Osteoblast (primary cell): ENCODE measurements around the gene CA11. TPM values are rescaled to one million over a fixed set of nuclear protein-coding genes. Genes with fewer than 3 reads are reported as not detected.

ENCODE experiments used
- DNase-seq: peaks from one replicate; pipeline ENCODE4 v3.0.0; 2011; ENCODE audit warnings: low spot score, mixed read lengths; ENCODE audit not compliant: insufficient read length; ENCODE audit errors: missing footprints
- H2AFZ ChIP-seq: 2 replicates; pipeline ENCODE4 v1.6.0; 2011; ENCODE audit warnings: mild to moderate bottlenecking, low read length
- H3K27ac ChIP-seq: 2 replicates; pipeline ENCODE4 v1.5.1; 2011; ENCODE audit warnings: mild to moderate bottlenecking, low read depth, low read length, moderate library complexity
- H3K27me3 ChIP-seq: 2 replicates; pipeline ENCODE4 v1.6.0; 2012; ENCODE audit warnings: mild to moderate bottlenecking, control low read depth, inconsistent platforms, low read length, moderate library complexity; ENCODE audit not compliant: insufficient read depth
- H3K36me3 ChIP-seq: 2 replicates; pipeline ENCODE4 v1.5.1; 2011; ENCODE audit warnings: mild to moderate bottlenecking, low read length, control low read depth, moderate library complexity; ENCODE audit not compliant: insufficient read depth
- H3K4me1 ChIP-seq: 2 replicates; pipeline ENCODE4 v1.5.1; 2011; ENCODE audit warnings: mild to moderate bottlenecking, low read length, control low read depth, moderate library complexity; ENCODE audit not compliant: insufficient read depth
- H3K4me2 ChIP-seq: 2 replicates; pipeline ENCODE4 v1.6.0; 2011; ENCODE audit warnings: mild to moderate bottlenecking, low read length; ENCODE audit not compliant: insufficient read depth
- H3K4me3 ChIP-seq: fragments of 200-600 bp; sonication (generic); 3 replicates; pipeline ENCODE4 v1.5.1; 2012; ENCODE audit warnings: mild to moderate bottlenecking, low read length, inconsistent platforms; ENCODE audit not compliant: insufficient read depth
- H3K79me2 ChIP-seq: 2 replicates; pipeline ENCODE4 v1.6.0; 2012; ENCODE audit warnings: mild to moderate bottlenecking, low read length, control low read depth, inconsistent platforms; ENCODE audit not compliant: insufficient read depth
- H3K9me3 ChIP-seq: 2 replicates; pipeline ENCODE4 v1.5.1; 2011; ENCODE audit warnings: low read depth, low read length, control low read depth
- H4K20me1 ChIP-seq: 2 replicates; pipeline ENCODE4 v1.6.0; 2012; ENCODE audit warnings: mild to moderate bottlenecking, low read length, control low read depth; ENCODE audit not compliant: insufficient read depth
- CTCF ChIP-seq: IDR thresholded peaks from 2 replicates; pipeline ENCODE4 v1.5.1; 2011; ENCODE audit warnings: mild to moderate bottlenecking, low read depth, low read length, moderate library complexity; ENCODE audit errors: extremely low read depth
- total RNA-seq: library from RNA; depleted of rRNA; stranded (reverse); fragments of >200 nt; gene quantifications from 2 replicates; pipeline ENCODE4 v1.2.3, GENCODE V29; 2012

The CA11 gene
- total RNA-seq, 1 donor, result 1.8 TPM

GRCh38 chr19:48591021-48591420 is 55.0 kb downstream of the CA11 start:
- H3K79me2 ChIP-seq, result no peaks in the 10 kb centered on the region
- no peaks in the 10 kb centered on the region for H3K9me3 ChIP-seq
- peak; percentile 58 for DNase-seq
- H3K36me3 ChIP-seq, result no peaks in the 10 kb centered on the region
- no peak overlapping the region for H2AFZ ChIP-seq
- TF ChIP-seq CTCF, result peak; percentile 16
- no peaks in the 10 kb centered on the region for H4K20me1 ChIP-seq
- no peak overlapping the region for H3K4me2 ChIP-seq
- no peak overlapping the region for H3K4me3 ChIP-seq
- no peaks in the 10 kb centered on the region for H3K27me3 ChIP-seq
- peaks cover 5% of the 10 kb centered on the region for H3K4me1 ChIP-seq
- no peak overlapping the region for H3K27ac ChIP-seq

GRCh38 chr19:48588670-48589401 is 57.2 kb downstream of the CA11 start:
- Histone ChIP-seq H4K20me1 (no peaks in the 10 kb centered on the region), H3K4me2 (peak overlapping the region; percentile 86), H3K4me1 (peaks cover 10% of the 10 kb centered on the region), H3K9me3 (no peaks in the 10 kb centered on the region), H3K36me3 (no peaks in the 10 kb centered on the region), H3K4me3 (peak overlapping the region; percentile 66), H3K79me2 (no peaks in the 10 kb centered on the region), H2AFZ (peak overlapping the region; percentile 80), H3K27ac (no peak overlapping the region), H3K27me3 (no peaks in the 10 kb centered on the region)
- peak; percentile 88 for TF ChIP-seq CTCF
- DNase-seq, result peak; percentile 97

Other genes starting within 250 kb of the CA11 start
- 23.3 and 25.0 TPM in 2 replicates for gene GRWD1, start 200.2 kb downstream of the CA11 start, total RNA-seq
- 0.59 and 0.72 TPM in 2 replicates for gene KCNJ14, start 190.6 kb downstream of the CA11 start, total RNA-seq
- 63.6 and 66.2 TPM in 2 replicates for gene CYTH2, start 176.8 kb downstream of the CA11 start, total RNA-seq
- gene LMTK3, start 134.4 kb downstream of the CA11 start, total RNA-seq, result not detected in 2 replicates
- under 0.01 TPM in 1 of 2 replicates, not detected in the other for gene SULT2B1, start 94.0 kb downstream of the CA11 start, total RNA-seq
- not detected in 2 replicates for gene SPACA4, start 39.4 kb downstream of the CA11 start, total RNA-seq
- gene FAM83E, start 31.1 kb downstream of the CA11 start, total RNA-seq, result 0.29 TPM in 1 of 2 replicates, not detected in the other
- gene RPL18, start 27.0 kb downstream of the CA11 start, total RNA-seq, result 1,357 and 1,526 TPM in 2 replicates
- gene SPHK2, start 26.7 kb downstream of the CA11 start, total RNA-seq, result 13.0 and 13.3 TPM in 2 replicates
- 14.5 and 18.3 TPM in 2 replicates for gene DBP, start 8.8 kb downstream of the CA11 start, total RNA-seq
- gene NTN5, start 26.8 kb upstream of the CA11 start, total RNA-seq, result under 0.01 and 0.29 TPM in 2 replicates
- not detected in 2 replicates for gene FUT2, start 49.8 kb upstream of the CA11 start, total RNA-seq
- 0.36 and 0.59 TPM in 2 replicates for gene MAMSTR, start 73.5 kb upstream of the CA11 start, total RNA-seq
- 2.1 and 3.6 TPM in 2 replicates for gene RASIP1, start 94.4 kb upstream of the CA11 start, total RNA-seq
- not detected in 2 replicates for gene IZUMO1, start 100.7 kb upstream of the CA11 start, total RNA-seq
- under 0.01 TPM in 1 of 2 replicates, not detected in the other for gene FUT1, start 106.5 kb upstream of the CA11 start, total RNA-seq
- not detected in 2 replicates for gene FGF21, start 109.3 kb upstream of the CA11 start, total RNA-seq
- gene BCAT2, start 164.8 kb upstream of the CA11 start, total RNA-seq, result 29.7 and 30.1 TPM in 2 replicates
- gene HSD17B14, start 190.3 kb upstream of the CA11 start, total RNA-seq, result 1.8 and 2.1 TPM in 2 replicates
- gene PLEKHA4, start 222.4 kb upstream of the CA11 start, total RNA-seq, result 21.4 and 28.6 TPM in 2 replicates
- gene PPP1R15A, start 226.2 kb upstream of the CA11 start, total RNA-seq, result 70.4 and 84.0 TPM in 2 replicates